Measurements from ENCODE around the gene FCSK. TPM values are rescaled to one million over a fixed set of nuclear protein-coding genes. Genes with fewer than 3 reads are reported as not detected.

The FCSK gene
- total and polyA plus RNA-seq, 10 of the 15 experiments (the other 5 are each of a cell fraction or from before 2014, with no cell fraction given) = 0.60 to 17.6 (median 7.4) TPM

GRCh38 chr16:70407811-70408274 is 46.6 kb upstream of the FCSK start (continued):
- no peak for TF ChIP-seq ZNF592 (IDR thresholded peaks at IDR 0.05)
- no peak for TF ChIP-seq NFXL1 (IDR thresholded peaks at IDR 0.05; ENCODE audit: borderline replicate concordance)
- no peak for TF ChIP-seq HCFC1 (IDR thresholded peaks at IDR 0.05; ENCODE audit: low read length)
- TF ChIP-seq CBX5 (IDR thresholded peaks at IDR 0.05; ENCODE audit: low read depth) = no peak
- no peak for TF ChIP-seq ZZZ3 (IDR thresholded peaks at IDR 0.05; ENCODE audit: control insufficient read depth, insufficient read length, low read depth)
- TF ChIP-seq CEBPB (IDR thresholded peaks at IDR 0.05; ENCODE audit: borderline replicate concordance in 1 of 2, low read depth in 2 of 2, low read length in 2 of 2) = no peak
- no peak for TF ChIP-seq CBX3 (IDR thresholded peaks at IDR 0.05; ENCODE audit: borderline replicate concordance, low read depth)
- TF ChIP-seq SRF (IDR thresholded peaks at IDR 0.05; ENCODE audit: low read depth in 2 of 2, low read length in 2 of 2) = peak; percentile 33 to 51; a peak in 2 of 4 replicates
- TF ChIP-seq HSF1 (IDR thresholded peaks at IDR 0.05; ENCODE audit: low read depth, low read length) = no peak
- TF ChIP-seq SMAD5 (IDR thresholded peaks at IDR 0.05; ENCODE audit: low read depth) = no peak
- no peak for TF ChIP-seq RBBP5 (conservative IDR thresholded peaks at IDR 0.05)
- no peak for TF ChIP-seq FOXK2 (IDR thresholded peaks at IDR 0.05)
- TF ChIP-seq BMI1 (IDR thresholded peaks at IDR 0.05; ENCODE audit: borderline replicate concordance) = no peak
- TF ChIP-seq EZH2 (IDR thresholded peaks at IDR 0.05; ENCODE audit: borderline replicate concordance, control insufficient read depth, low read depth, low read length) = no peak
- TF ChIP-seq EP300 (IDR thresholded peaks at IDR 0.05; ENCODE audit: borderline replicate concordance in 1 of 2, control insufficient read depth in 1 of 2, low read depth in 2 of 2, low read length in 2 of 2) = 0 out of 4 replicates have a peak, but pooled peaks of 1 of the 2 experiments have one; percentile 23
- TF ChIP-seq, protein P1, sequence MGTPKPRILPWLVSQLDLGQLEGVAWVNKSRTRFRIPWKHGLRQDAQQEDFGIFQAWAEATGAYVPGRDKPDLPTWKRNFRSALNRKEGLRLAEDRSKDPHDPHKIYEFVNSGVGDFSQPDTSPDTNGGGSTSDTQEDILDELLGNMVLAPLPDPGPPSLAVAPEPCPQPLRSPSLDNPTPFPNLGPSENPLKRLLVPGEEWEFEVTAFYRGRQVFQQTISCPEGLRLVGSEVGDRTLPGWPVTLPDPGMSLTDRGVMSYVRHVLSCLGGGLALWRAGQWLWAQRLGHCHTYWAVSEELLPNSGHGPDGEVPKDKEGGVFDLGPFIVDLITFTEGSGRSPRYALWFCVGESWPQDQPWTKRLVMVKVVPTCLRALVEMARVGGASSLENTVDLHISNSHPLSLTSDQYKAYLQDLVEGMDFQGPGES (IDR thresholded peaks at IDR 0.05) = no peak
- TF ChIP-seq TARDBP (IDR thresholded peaks at IDR 0.05; ENCODE audit: borderline replicate concordance) = no peak
- TF ChIP-seq, protein P2, sequence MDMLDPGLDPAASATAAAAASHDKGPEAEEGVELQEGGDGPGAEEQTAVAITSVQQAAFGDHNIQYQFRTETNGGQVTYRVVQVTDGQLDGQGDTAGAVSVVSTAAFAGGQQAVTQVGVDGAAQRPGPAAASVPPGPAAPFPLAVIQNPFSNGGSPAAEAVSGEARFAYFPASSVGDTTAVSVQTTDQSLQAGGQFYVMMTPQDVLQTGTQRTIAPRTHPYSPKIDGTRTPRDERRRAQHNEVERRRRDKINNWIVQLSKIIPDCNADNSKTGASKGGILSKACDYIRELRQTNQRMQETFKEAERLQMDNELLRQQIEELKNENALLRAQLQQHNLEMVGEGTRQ (IDR thresholded peaks at IDR 0.05; ENCODE audit: borderline replicate concordance, low read depth, low read length) = no peak
- TF ChIP-seq ZBED1 (IDR thresholded peaks at IDR 0.05; ENCODE audit: borderline replicate concordance) = no peak
- TF ChIP-seq, protein P3, sequence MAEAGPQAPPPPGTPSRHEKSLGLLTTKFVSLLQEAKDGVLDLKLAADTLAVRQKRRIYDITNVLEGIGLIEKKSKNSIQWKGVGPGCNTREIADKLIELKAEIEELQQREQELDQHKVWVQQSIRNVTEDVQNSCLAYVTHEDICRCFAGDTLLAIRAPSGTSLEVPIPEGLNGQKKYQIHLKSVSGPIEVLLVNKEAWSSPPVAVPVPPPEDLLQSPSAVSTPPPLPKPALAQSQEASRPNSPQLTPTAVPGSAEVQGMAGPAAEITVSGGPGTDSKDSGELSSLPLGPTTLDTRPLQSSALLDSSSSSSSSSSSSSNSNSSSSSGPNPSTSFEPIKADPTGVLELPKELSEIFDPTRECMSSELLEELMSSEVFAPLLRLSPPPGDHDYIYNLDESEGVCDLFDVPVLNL (IDR thresholded peaks at IDR 0.05; ENCODE audit: low read depth, low read length) = no peak
- no peak for TF ChIP-seq IKZF2 (IDR thresholded peaks at IDR 0.05)
- TF ChIP-seq BACH1 (IDR thresholded peaks at IDR 0.05; ENCODE audit: borderline replicate concordance) = no peak
